Vagina (tissue), 2 donors: ENCODE data around the gene CCNA2.

Experiments used
- POLR2A ChIP-seq, 2 donors: fragments of 450-650 bp; IDR thresholded peaks; one replicate each; pipeline ENCODE4 v1.6.1; 2017; ENCODE audit warnings: antibody characterized with exemption in 2 of 2, mild to moderate bottlenecking in 2 of 2, moderate library complexity in 2 of 2
- POLR2AphosphoS5 ChIP-seq, 2 donors: sonication (generic); formaldehyde crosslinking; IDR thresholded peaks; one replicate each; pipeline ENCODE4 v1.9.0; 2017; ENCODE audit warnings: antibody characterized with exemption in 2 of 2, mild to moderate bottlenecking in 2 of 2, low read depth in 1 of 2; ENCODE audit not compliant: insufficient read depth in 1 of 2
- TF ChIP-seq, protein P1 (sequence below), 3 experiments: fragments of 450-650 bp in 2 of 3; fragments of 200-600 bp in 1 of 3; sonication (generic) in 1 of 3; IDR thresholded peaks; one replicate each; pipeline ENCODE4 v1.5.1; 2017 to 2019; ENCODE audit warnings: antibody characterized with exemption in 3 of 3, mild to moderate bottlenecking in 2 of 3, moderate library complexity in 2 of 3

- TF ChIP-seq, protein P1, sequence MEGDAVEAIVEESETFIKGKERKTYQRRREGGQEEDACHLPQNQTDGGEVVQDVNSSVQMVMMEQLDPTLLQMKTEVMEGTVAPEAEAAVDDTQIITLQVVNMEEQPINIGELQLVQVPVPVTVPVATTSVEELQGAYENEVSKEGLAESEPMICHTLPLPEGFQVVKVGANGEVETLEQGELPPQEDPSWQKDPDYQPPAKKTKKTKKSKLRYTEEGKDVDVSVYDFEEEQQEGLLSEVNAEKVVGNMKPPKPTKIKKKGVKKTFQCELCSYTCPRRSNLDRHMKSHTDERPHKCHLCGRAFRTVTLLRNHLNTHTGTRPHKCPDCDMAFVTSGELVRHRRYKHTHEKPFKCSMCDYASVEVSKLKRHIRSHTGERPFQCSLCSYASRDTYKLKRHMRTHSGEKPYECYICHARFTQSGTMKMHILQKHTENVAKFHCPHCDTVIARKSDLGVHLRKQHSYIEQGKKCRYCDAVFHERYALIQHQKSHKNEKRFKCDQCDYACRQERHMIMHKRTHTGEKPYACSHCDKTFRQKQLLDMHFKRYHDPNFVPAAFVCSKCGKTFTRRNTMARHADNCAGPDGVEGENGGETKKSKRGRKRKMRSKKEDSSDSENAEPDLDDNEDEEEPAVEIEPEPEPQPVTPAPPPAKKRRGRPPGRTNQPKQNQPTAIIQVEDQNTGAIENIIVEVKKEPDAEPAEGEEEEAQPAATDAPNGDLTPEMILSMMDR (IDR thresholded peaks at IDR 0.05), result no peak
- TF ChIP-seq POLR2AphosphoS5 (IDR thresholded peaks at IDR 0.05; ENCODE audit: insufficient read depth in 1 of 2, low read depth in 1 of 2) (no peak), POLR2A (IDR thresholded peaks at IDR 0.05) (no peak)
These were observed 12.6 kb downstream of the CCNA2 start for GRCh38 chr4:121811122-121811521.
